H1 (cell line): Measurements from ENCODE around the gene MOB1B. TPM values are rescaled to one million over a fixed set of nuclear protein-coding genes. Genes with fewer than 3 reads are reported as not detected.
"Not testable (repeated sequence)": the region's sequence is repeated elsewhere in the genome, so short reads cannot be mapped to it uniquely, and the experiment has no call there.

ENCODE experiments used
- CTCF ChIA-PET: fragments of 300-600 bp; sonication (Branson Sonifier 250); formaldehyde crosslinking; loops from one replicate; lab custom pipeline; 2021; ENCODE audit not compliant: partially characterized antibody; lab: Charles Lee
- POLR2A ChIA-PET: fragments of 300-600 bp; sonication (Branson Sonifier 250); formaldehyde crosslinking; loops from one replicate; lab custom pipeline; 2021; ENCODE audit warnings: inconsistent platforms; ENCODE audit not compliant: partially characterized antibody; lab: Charles Lee
- DNase-seq, 2 experiments: peaks; one replicate each; pipeline versions ENCODE4 v3.0.0 to v3.0.0-alpha.2; 2010 to 2022; ENCODE audit warnings: low spot score in 2 of 2, low read depth in 1 of 2, mixed read lengths in 1 of 2
- FAIRE-seq: peaks from 2 replicates; lab custom pipeline; 2011; peaks lifted over from hg19 to GRCh38; lab: Jason Lieb, UNC
- H2AFZ ChIP-seq: 2 replicates; pipeline ENCODE4 v1.8.1; 2012; ENCODE audit warnings: low read length, inconsistent platforms
- H2AK5ac ChIP-seq: 2 replicates; pipeline ENCODE4 v1.6.1; 2013; ENCODE audit warnings: low read depth, low read length
- H2BK120ac ChIP-seq: replicated peaks from 2 replicates; pipeline ENCODE3; 2013; ENCODE audit warnings: low read depth, low read length, inconsistent platforms
- H2BK12ac ChIP-seq: 2 replicates; pipeline ENCODE4 v1.6.1; 2013; ENCODE audit warnings: low read depth, low read length
- H2BK15ac ChIP-seq: 2 replicates; pipeline ENCODE4 v1.6.1; 2013; ENCODE audit warnings: low read length
- H2BK20ac ChIP-seq: 2 replicates; pipeline ENCODE4 v1.6.1; 2013; ENCODE audit warnings: low read length
- H2BK5ac ChIP-seq: 2 replicates; pipeline ENCODE4 v1.6.1; 2013; ENCODE audit warnings: low read depth, low read length
- H3K14ac ChIP-seq: 2 replicates; pipeline ENCODE4 v1.6.1; 2013; ENCODE audit warnings: inconsistent platforms; ENCODE audit not compliant: insufficient read length
- H3K18ac ChIP-seq: 2 replicates; pipeline ENCODE4 v1.6.1; 2013; ENCODE audit warnings: low read length; ENCODE audit errors: extremely low read depth
- H3K23ac ChIP-seq: 2 replicates; pipeline ENCODE4 v1.6.1; 2013; ENCODE audit warnings: inconsistent platforms; ENCODE audit not compliant: insufficient read length
- H3K23me2 ChIP-seq: 2 replicates; pipeline ENCODE4 v1.6.1; 2013; ENCODE audit warnings: low read depth, low read length
- H3K27ac ChIP-seq: 2 replicates; pipeline ENCODE4 v1.6.1; 2011; ENCODE audit warnings: low read depth, low read length, inconsistent platforms
- H3K27me3 ChIP-seq, 4 experiments: replicated peaks in 1 of 4; 1 replicate in 1 of 4; 2 replicates in 3 of 4; pipeline versions ENCODE4 v1.6.1 to v1.8.1; 2011 to 2013; ENCODE audit warnings: low read length in 3 of 4, mild to moderate bottlenecking in 3 of 4, inconsistent platforms in 2 of 4, mixed read lengths in 2 of 4, moderate library complexity in 1 of 4; ENCODE audit not compliant: control insufficient read depth in 3 of 4, insufficient read depth in 3 of 4; ENCODE audit errors: extremely low read depth in 1 of 4
- H3K36me3 ChIP-seq, 4 experiments: 2 replicates each; pipeline versions ENCODE4 v1.6.1 to v1.8.1; 2011 to 2013; ENCODE audit warnings: mild to moderate bottlenecking in 4 of 4, low read length in 3 of 4, moderate library complexity in 2 of 4, control low read depth in 1 of 4, inconsistent platforms in 1 of 4; ENCODE audit not compliant: insufficient read depth in 4 of 4, control insufficient read depth in 2 of 4
- H3K4ac ChIP-seq: replicated peaks from 2 replicates; pipeline ENCODE3; 2013; ENCODE audit warnings: low read length, low read depth, mixed read lengths, inconsistent platforms; ENCODE audit not compliant: insufficient read length
- H3K4me1 ChIP-seq, 4 experiments: replicated peaks in 1 of 4; 1 replicate in 1 of 4; 2 replicates in 3 of 4; pipeline versions ENCODE4 v1.6.1 to v1.8.1; 2011 to 2013; ENCODE audit warnings: low read length in 3 of 4, inconsistent platforms in 2 of 4, mixed read lengths in 1 of 4; ENCODE audit not compliant: insufficient read depth in 4 of 4, control insufficient read depth in 3 of 4
- H3K4me2 ChIP-seq, 2 experiments: 2 replicates each; pipeline versions ENCODE4 v1.6.1 to v1.8.1; 2011 to 2013; ENCODE audit warnings: low read depth in 2 of 2, low read length in 2 of 2, control low read depth in 1 of 2, inconsistent platforms in 1 of 2, mild to moderate bottlenecking in 1 of 2; ENCODE audit not compliant: insufficient read depth in 1 of 2
- H3K4me3 ChIP-seq, 4 experiments: fragments of 200-600, 300-600 bp in 1 of 4; sonication (generic), shearing (Covaris generic), sonication (Bioruptor Twin) in 1 of 4; 2 replicates each; pipeline versions ENCODE4 v1.5.1 to v1.8.1; 2011 to 2016; ENCODE audit warnings: low read length in 4 of 4, low read depth in 3 of 4, control low read depth in 2 of 4, inconsistent platforms in 2 of 4, mild to moderate bottlenecking in 2 of 4, mixed read lengths in 1 of 4, moderate library complexity in 1 of 4; ENCODE audit not compliant: insufficient read depth in 2 of 4; ENCODE audit errors: extremely low read depth in 1 of 4
- H3K56ac ChIP-seq: replicated peaks from 2 replicates; pipeline ENCODE3; 2013; ENCODE audit warnings: low read depth, mild to moderate bottlenecking, mixed read lengths, low read length, inconsistent platforms; ENCODE audit not compliant: insufficient read length
- H3K79me1 ChIP-seq: 2 replicates; pipeline ENCODE4 v1.6.1; 2013; ENCODE audit warnings: low read depth, low read length, control low read depth
- H3K79me2 ChIP-seq, 2 experiments: 2 replicates each; pipeline versions ENCODE4 v1.6.1 to v1.8.1; 2012 to 2013; ENCODE audit warnings: low read length in 2 of 2, mild to moderate bottlenecking in 2 of 2, inconsistent platforms in 1 of 2; ENCODE audit not compliant: insufficient read depth in 2 of 2, control insufficient read depth in 1 of 2
- H3K9ac ChIP-seq, 4 experiments: replicated peaks in 1 of 4; 1 replicate in 1 of 4; 2 replicates in 3 of 4; pipeline versions ENCODE4 v1.6.1 to v1.8.1; 2011 to 2013; ENCODE audit warnings: low read depth in 3 of 4, low read length in 3 of 4, control low read depth in 2 of 4, mild to moderate bottlenecking in 2 of 4, moderate library complexity in 2 of 4, inconsistent platforms in 1 of 4; ENCODE audit errors: extremely low read depth in 1 of 4
- H3K9me3 ChIP-seq, 2 experiments: 2 replicates each; pipeline versions ENCODE4 v1.6.1 to v1.8.1; 2012 to 2013; ENCODE audit warnings: mild to moderate bottlenecking in 2 of 2, moderate library complexity in 2 of 2, control low read depth in 1 of 2, inconsistent platforms in 1 of 2, low read depth in 1 of 2, low read length in 1 of 2, mixed read lengths in 1 of 2; ENCODE audit not compliant: insufficient read depth in 2 of 2
- H4K20me1 ChIP-seq, 2 experiments: replicated peaks in 1 of 2; 2 replicates each; pipeline versions ENCODE3 to v1.8.1; 2011 to 2013; ENCODE audit warnings: inconsistent platforms in 2 of 2, low read length in 2 of 2, mild to moderate bottlenecking in 1 of 2; ENCODE audit not compliant: insufficient read depth in 2 of 2, control insufficient read depth in 1 of 2
- H4K5ac ChIP-seq: 2 replicates; pipeline ENCODE4 v1.6.1; 2013; ENCODE audit warnings: low read length, low read depth, mixed read lengths, inconsistent platforms; ENCODE audit not compliant: insufficient read length
- H4K8ac ChIP-seq: 2 replicates; pipeline ENCODE4 v1.8.0; 2013; ENCODE audit warnings: mild to moderate bottlenecking, moderate library complexity, low read length, inconsistent platforms; ENCODE audit not compliant: insufficient read depth; ENCODE audit errors: extremely low read depth
- H4K91ac ChIP-seq: replicated peaks from 2 replicates; pipeline ENCODE3; 2013; ENCODE audit warnings: low read length, mixed read lengths, inconsistent platforms; ENCODE audit not compliant: insufficient read length
- WGBS, 2 experiments: shearing (Covaris generic) in 1 of 2; methylation state at CpG; one replicate each; pipeline versions ENCODE4 v1.1.6 to v1.1.7; 2013 to 2015; ENCODE audit warnings: low lambda C conversion rate in 2 of 2, mixed read lengths in 2 of 2, inconsistent platforms in 1 of 2, low coverage in 1 of 2, missing lambda C conversion rate in 1 of 2; ENCODE audit not compliant: insufficient replicate concordance in 2 of 2, insufficient coverage in 1 of 2, insufficient read length in 1 of 2; ENCODE audit errors: extremely low coverage in 1 of 2, missing lambda C conversion rate in 1 of 2; 5-methylcytosine and 5-hydroxymethylcytosine counted together
- polyA plus RNA-seq, 7 experiments: library from polyadenylated mRNA; depleted of rRNA in 3 of 7; stranded (reverse) in 5 of 7; unstranded in 2 of 7; fragments of >200 nt in 5 of 7; fragments of 200-250 nt in 2 of 7; gene quantifications; 1 replicate in 5 of 7; 2 replicates in 1 of 7; 4 replicates in 1 of 7; pipeline versions ENCODE4 v1.2.1 to v1.2.3, GENCODE V29; 2011 to 2013; ENCODE audit warnings: missing spikeins in 2 of 7, mixed read lengths in 2 of 7
- total RNA-seq: library from RNA; stranded (reverse); fragmentation: NEBNext Ultra II Directional; extraction: Animal tissue kit (Norgen Biotek cat#: 25700); gene quantifications from 2 replicates; pipeline ENCODE4 v1.2.1, GENCODE V29; 2021

The MOB1B gene
- total and polyA plus RNA-seq, 2 of the 8 experiments (the other 6 are each of a cell fraction or from before 2014, with no cell fraction given), result 3.8 to 33.5 TPM

DNA sequence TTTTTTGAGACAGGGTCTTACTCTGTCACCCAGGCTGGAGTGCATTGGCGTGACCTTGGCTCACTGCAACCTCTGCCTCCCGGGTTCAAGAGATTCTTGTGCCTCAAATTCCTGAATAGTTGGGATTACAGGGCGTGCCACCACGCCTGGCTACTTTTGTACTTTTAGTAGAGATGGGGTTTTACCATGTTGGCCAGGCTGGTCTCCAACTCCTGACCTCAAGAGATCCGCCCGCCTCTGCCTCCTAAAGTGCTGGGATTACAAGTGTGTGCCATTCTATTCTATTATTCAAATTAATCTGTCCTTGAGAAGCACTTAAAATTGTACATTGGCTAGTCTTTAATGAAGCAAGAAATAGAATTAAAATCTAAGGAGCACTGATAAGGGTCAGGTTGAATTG lies 3.6 kb upstream of the MOB1B start:
- POLR2A ChIA-PET, H3K4me1 ChIP-seq, DNase-seq, H3K9me3 ChIP-seq, H4K20me1 ChIP-seq, H4K8ac ChIP-seq, H4K5ac ChIP-seq, H3K4me3 ChIP-seq, H3K14ac ChIP-seq, H2AFZ ChIP-seq, H2BK15ac ChIP-seq, H4K91ac ChIP-seq, H3K27ac ChIP-seq, H3K36me3 ChIP-seq, H3K18ac ChIP-seq, FAIRE-seq, H2BK20ac ChIP-seq, H3K56ac ChIP-seq, H2AK5ac ChIP-seq, H3K79me1 ChIP-seq, H3K23ac ChIP-seq, H3K4ac ChIP-seq, H3K27me3 ChIP-seq, H2BK120ac ChIP-seq, H2BK5ac ChIP-seq, H3K4me2 ChIP-seq, H3K9ac ChIP-seq, H2BK12ac ChIP-seq, H3K23me2 ChIP-seq, CTCF ChIA-PET: not testable (repeated sequence)
- peaks cover 6 to 10% of the 10 kb centered on the region in 2 experiments; a peak in 3 of 4 replicates for H3K79me2 ChIP-seq
- 98% methylated on average over 6 of the region's 6 CpGs; no CpG with 5 or more reads in 1 of the 2 experiments for WGBS, 2 experiments
